Fibroblast of peridontal ligament (primary cell): Measurements from ENCODE around the gene DNAH9.

Source experiments
- DNase-seq: peaks from one replicate; pipeline ENCODE4 v3.0.0-alpha.2; 2010; ENCODE audit errors: extremely low read depth

Gene DNAH9

GRCh38 chr17:11651089-11651488, 52.8 kb downstream of the DNAH9 start:
- no peak for DNase-seq

- no peak for DNase-seq
Observed at GRCh38 chr17:11668618-11669017, 70.3 kb downstream of the DNAH9 start.

GRCh38 chr17:11671126-11671525, 72.9 kb downstream of the DNAH9 start:
- DNase-seq, result no peak

- DNase-seq, result no peak
Observed at GRCh38 chr17:11682646-11683045, 84.4 kb downstream of the DNAH9 start.

GRCh38 chr17:11690681-11691080, 92.4 kb downstream of the DNAH9 start:
- no peak for DNase-seq

GRCh38 chr17:11692688-11693087, 94.4 kb downstream of the DNAH9 start:
- DNase-seq, result no peak

- DNase-seq, result no peak
Observed at GRCh38 chr17:11693284-11693683, 95.0 kb downstream of the DNAH9 start.

- DNase-seq, result no peak
Observed at GRCh38 chr17:11700668-11701067, 102.4 kb downstream of the DNAH9 start.

- no peak for DNase-seq
Observed at GRCh38 chr17:11701911-11702310, 103.6 kb downstream of the DNAH9 start.

- no peak for DNase-seq
Observed at GRCh38 chr17:11704041-11704440, 105.8 kb downstream of the DNAH9 start.

- DNase-seq, result no peak
Observed at GRCh38 chr17:11705111-11705510, 106.8 kb downstream of the DNAH9 start.

- no peak for DNase-seq
Observed at GRCh38 chr17:11707586-11707985, 109.3 kb downstream of the DNAH9 start.

- no peak for DNase-seq
Observed at GRCh38 chr17:11712456-11712855, 114.2 kb downstream of the DNAH9 start.

- DNase-seq, result no peak
Observed at GRCh38 chr17:11719203-11719602, 120.9 kb downstream of the DNAH9 start.

GRCh38 chr17:11719856-11720255, 121.6 kb downstream of the DNAH9 start:
- DNase-seq, result no peak

GRCh38 chr17:11720816-11721215, 122.5 kb downstream of the DNAH9 start:
- no peak for DNase-seq

- DNase-seq, result no peak
Observed at GRCh38 chr17:11730747-11731146, 132.5 kb downstream of the DNAH9 start.

- DNase-seq, result no peak
Observed at GRCh38 chr17:11736613-11737312, 138.5 kb downstream of the DNAH9 start.

GRCh38 chr17:11737313-11737679, 139.0 kb downstream of the DNAH9 start:
- no peak for DNase-seq

GRCh38 chr17:11738151-11738550, 139.9 kb downstream of the DNAH9 start:
- no peak for DNase-seq

- DNase-seq, result no peak
Observed at GRCh38 chr17:11739351-11739750, 141.1 kb downstream of the DNAH9 start.

- no peak for DNase-seq
Observed at GRCh38 chr17:11739848-11740247, 141.6 kb downstream of the DNAH9 start.

- no peak for DNase-seq
Observed at GRCh38 chr17:11742886-11743285, 144.6 kb downstream of the DNAH9 start.

GRCh38 chr17:11744696-11745095, 146.4 kb downstream of the DNAH9 start:
- no peak for DNase-seq
